ENCODE results near the gene DDX18. TPM values are rescaled to one million over a fixed set of nuclear protein-coding genes. Genes with fewer than 3 reads are reported as not detected.

DDX18 gene
- total RNA-seq, 1 donor from 2014 or later, result 32.4 TPM

DNA sequence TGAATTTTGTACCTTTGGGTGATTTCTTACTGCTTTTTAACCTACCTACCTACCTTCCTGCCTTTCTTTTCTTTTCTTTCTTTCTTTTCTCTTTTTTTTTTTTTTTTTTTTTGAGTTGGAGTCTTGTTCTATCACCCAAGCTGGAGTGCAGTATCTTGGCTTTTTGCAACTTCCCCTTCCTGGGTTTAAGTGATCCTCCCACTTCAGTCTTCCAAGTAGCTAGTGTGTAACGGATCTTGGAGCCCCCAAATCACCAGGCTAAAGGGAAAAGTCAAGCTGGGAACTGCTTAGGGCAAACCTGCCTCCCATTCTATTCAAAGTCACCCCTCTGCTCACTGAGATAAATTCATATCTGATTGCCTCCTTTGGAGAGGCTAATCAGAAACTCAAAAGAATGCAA is 61.3 kb downstream of the DDX18 start:
- intact Hi-C loops (cut with DNase I), result no loop called here
- no peak for DNase-seq (ENCODE audit: low spot score)

DNA sequence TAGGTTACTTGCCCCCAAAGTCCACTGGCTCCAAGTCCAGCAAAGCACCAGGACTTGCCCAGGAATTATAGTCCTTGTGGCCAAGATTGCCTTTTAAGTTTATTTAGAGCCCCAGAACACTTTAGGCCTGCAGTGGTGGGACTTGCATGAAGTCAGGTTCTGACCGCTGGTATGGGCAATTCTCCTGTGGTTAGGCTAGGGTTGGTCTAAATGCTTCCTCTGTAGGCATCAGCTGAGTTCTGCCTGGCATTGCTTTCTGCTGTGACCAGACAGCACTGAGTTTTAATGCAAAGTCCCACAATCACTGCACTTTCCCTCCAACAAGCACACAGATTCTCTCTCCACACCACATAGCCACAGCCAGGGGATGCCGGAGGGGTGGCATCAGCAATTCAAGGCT is 64.5 kb downstream of the DDX18 start:
- no peak for DNase-seq (ENCODE audit: low spot score)
- intact Hi-C loops (cut with DNase I), result no loop called here

Other genes starting within 250 kb of the DDX18 start
- gene CCDC93, start 199.4 kb downstream of the DDX18 start, total RNA-seq, result 26.9 TPM

Data from cardiac septum (tissue), 1 donor.